Mesothelial cell of epicardium (in vitro differentiated cells): ENCODE data around the gene DNAJB6. TPM values are rescaled to one million over a fixed set of nuclear protein-coding genes. Genes with fewer than 3 reads are reported as not detected.

Experiments used
- DNase-seq, 2 experiments: peaks; one replicate each; pipeline ENCODE4 v3.0.0; 2021; ENCODE audit warnings: low spot score in 2 of 2; ENCODE audit not compliant: unreplicated experiment in 2 of 2
- H3K27ac Mint-ChIP-seq: 2 replicates; pipeline ENCODE4 v1.8.0; 2021; ENCODE audit warnings: mixed read lengths
- H3K27me3 Mint-ChIP-seq: 2 replicates; pipeline ENCODE4 v1.8.0; 2021; ENCODE audit warnings: low read depth, mixed read lengths
- H3K36me3 Mint-ChIP-seq: 2 replicates; pipeline ENCODE4 v1.8.0; 2021; ENCODE audit warnings: mixed read lengths
- H3K4me1 Mint-ChIP-seq: 2 replicates; pipeline ENCODE4 v1.8.0; 2021; ENCODE audit warnings: mixed read lengths
- H3K4me3 Mint-ChIP-seq: 2 replicates; pipeline ENCODE4 v1.8.0; 2021; ENCODE audit warnings: mild to moderate bottlenecking, moderate library complexity, mixed read lengths
- H3K9me3 Mint-ChIP-seq: 2 replicates; pipeline ENCODE4 v1.8.0; 2021; ENCODE audit warnings: mixed read lengths
- CTCF ChIP-seq: fragments of 200-600 bp; sonication (generic); IDR thresholded peaks from one replicate; pipeline ENCODE4 v1.5.0; 2021; ENCODE audit warnings: antibody characterized with exemption; ENCODE audit not compliant: unreplicated experiment
- total RNA-seq: library from RNA; stranded (reverse); gene quantifications from 3 replicates; pipeline ENCODE4 v1.2.1, GENCODE V29; 2021

The DNAJB6 gene
- total RNA-seq, 1 donor from 2014 or later: 115 TPM

- no peak for TF ChIP-seq CTCF
- Mint-ChIP-seq H3K4me3 (no peak overlapping the region), H3K36me3 (no peaks in the 10 kb centered on the region), H3K4me1 (peaks cover 14% of the 10 kb centered on the region), H3K27ac (no peak overlapping the region), H3K9me3 (no peaks in the 10 kb centered on the region), H3K27me3 (no peaks in the 10 kb centered on the region)
- no peak for DNase-seq
These were observed 11.7 kb downstream of the DNAJB6 start for GRCh38 chr7:157348548-157348947.

- Mint-ChIP-seq H3K27ac (no peak overlapping the region), H3K4me1 (peaks cover 31% of the 10 kb centered on the region)
- no peak for TF ChIP-seq CTCF
These were observed 15.7 kb downstream of the DNAJB6 start for GRCh38 chr7:157352516-157352915.

GRCh38 chr7:157355784-157356511 is 19.1 kb downstream of the DNAJB6 start:
- no peak for TF ChIP-seq CTCF
- no peaks in the 10 kb centered on the region for H3K27me3 Mint-ChIP-seq
- H3K36me3 Mint-ChIP-seq: peaks cover 6% of the 10 kb centered on the region
- peak overlapping the region; percentile 23 for H3K4me3 Mint-ChIP-seq
- peak in 1 of 2 experiments; percentile 44 for DNase-seq
- no peaks in the 10 kb centered on the region for H3K9me3 Mint-ChIP-seq
- H3K4me1 Mint-ChIP-seq: peaks cover 32% of the 10 kb centered on the region
- peak overlapping the region; percentile 90 for H3K27ac Mint-ChIP-seq

More at GRCh38 chr7:157352516-157352915, 15.7 kb downstream of the DNAJB6 start:
- no peaks in the 10 kb centered on the region for H3K27me3 Mint-ChIP-seq
- H3K4me3 Mint-ChIP-seq: no peak overlapping the region
- no peaks in the 10 kb centered on the region for H3K36me3 Mint-ChIP-seq
- H3K9me3 Mint-ChIP-seq: no peaks in the 10 kb centered on the region
- no peak for DNase-seq

- no peak for DNase-seq
- H3K27ac Mint-ChIP-seq: no peak overlapping the region
- no peak overlapping the region for H3K4me3 Mint-ChIP-seq
- no peaks in the 10 kb centered on the region for H3K27me3 Mint-ChIP-seq
- H3K4me1 Mint-ChIP-seq: peaks cover 32% of the 10 kb centered on the region
- H3K36me3 Mint-ChIP-seq: peaks cover 6% of the 10 kb centered on the region
- H3K9me3 Mint-ChIP-seq: no peaks in the 10 kb centered on the region
- no peak for TF ChIP-seq CTCF
These were observed 20.6 kb downstream of the DNAJB6 start for GRCh38 chr7:157357129-157358040.

GRCh38 chr7:157358041-157358752 is 21.4 kb downstream of the DNAJB6 start:
- Mint-ChIP-seq H3K27me3 (no peaks in the 10 kb centered on the region), H3K4me1 (peaks cover 31% of the 10 kb centered on the region), H3K27ac (no peak overlapping the region), H3K4me3 (no peak overlapping the region), H3K36me3 (peaks cover 8% of the 10 kb centered on the region), H3K9me3 (no peaks in the 10 kb centered on the region)
- no peak for TF ChIP-seq CTCF
- DNase-seq: no peak
